Ovary (tissue), 3 donors: ENCODE data around the gene SFN.
"Not testable (repeated sequence)": the region's sequence is repeated elsewhere in the genome, so short reads cannot be mapped to it uniquely, and the experiment has no call there.

Experiments used
- EP300 ChIP-seq: sonication (generic); formaldehyde crosslinking; IDR thresholded peaks from one replicate; pipeline ENCODE4 v1.6.1; 2017; ENCODE audit warnings: antibody characterized with exemption
- POLR2A ChIP-seq: fragments of 450-650 bp; IDR thresholded peaks from one replicate; pipeline ENCODE4 v1.6.1; 2017; ENCODE audit warnings: antibody characterized with exemption, mild to moderate bottlenecking, moderate library complexity
- TF ChIP-seq, protein P1 (sequence below), 3 donors: fragments of 450-650 bp in 2 of 3; fragments of 200-600 bp in 1 of 3; IDR thresholded peaks; one replicate each; pipeline versions ENCODE4 v1.5.1 to v1.8.0; 2016 to 2022; ENCODE audit warnings: antibody characterized with exemption in 3 of 3, mild to moderate bottlenecking in 1 of 3
- donor health status: DM: no; HTN: no; CAD: no.

DNA sequence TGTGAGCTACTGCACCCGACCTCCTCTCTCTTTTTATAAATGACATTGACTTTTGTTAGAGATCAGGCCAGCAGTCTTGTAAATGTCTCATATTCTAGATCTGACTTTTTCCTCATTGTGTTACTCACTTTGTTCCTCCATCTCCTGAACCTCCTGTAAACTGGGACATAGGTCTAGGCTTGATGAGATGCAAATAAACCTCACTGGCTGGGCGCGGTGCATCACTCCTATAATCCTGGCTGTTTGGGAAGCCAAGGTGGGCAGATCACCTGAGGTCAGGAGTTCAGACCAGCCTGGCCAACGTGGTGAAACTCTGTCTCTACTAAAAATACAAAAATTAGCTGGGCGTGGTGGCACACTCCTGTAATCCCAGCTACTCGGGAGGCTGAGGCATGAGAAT lies 15.1 kb upstream of the SFN start:
- TF ChIP-seq, protein P1, sequence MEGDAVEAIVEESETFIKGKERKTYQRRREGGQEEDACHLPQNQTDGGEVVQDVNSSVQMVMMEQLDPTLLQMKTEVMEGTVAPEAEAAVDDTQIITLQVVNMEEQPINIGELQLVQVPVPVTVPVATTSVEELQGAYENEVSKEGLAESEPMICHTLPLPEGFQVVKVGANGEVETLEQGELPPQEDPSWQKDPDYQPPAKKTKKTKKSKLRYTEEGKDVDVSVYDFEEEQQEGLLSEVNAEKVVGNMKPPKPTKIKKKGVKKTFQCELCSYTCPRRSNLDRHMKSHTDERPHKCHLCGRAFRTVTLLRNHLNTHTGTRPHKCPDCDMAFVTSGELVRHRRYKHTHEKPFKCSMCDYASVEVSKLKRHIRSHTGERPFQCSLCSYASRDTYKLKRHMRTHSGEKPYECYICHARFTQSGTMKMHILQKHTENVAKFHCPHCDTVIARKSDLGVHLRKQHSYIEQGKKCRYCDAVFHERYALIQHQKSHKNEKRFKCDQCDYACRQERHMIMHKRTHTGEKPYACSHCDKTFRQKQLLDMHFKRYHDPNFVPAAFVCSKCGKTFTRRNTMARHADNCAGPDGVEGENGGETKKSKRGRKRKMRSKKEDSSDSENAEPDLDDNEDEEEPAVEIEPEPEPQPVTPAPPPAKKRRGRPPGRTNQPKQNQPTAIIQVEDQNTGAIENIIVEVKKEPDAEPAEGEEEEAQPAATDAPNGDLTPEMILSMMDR (IDR thresholded peaks at IDR 0.05) = not testable (repeated sequence)
- not testable (repeated sequence) for TF ChIP-seq POLR2A, EP300
